GM19193 (cell line): ENCODE data around the gene SDK2.

Source experiments
- POLR2A ChIP-seq: IDR thresholded peaks from 4 replicates; pipeline ENCODE4 v1.6.1; 2011; ENCODE audit not compliant: insufficient read depth, insufficient read length; ENCODE audit errors: extremely low read depth

The SDK2 gene

DNA sequence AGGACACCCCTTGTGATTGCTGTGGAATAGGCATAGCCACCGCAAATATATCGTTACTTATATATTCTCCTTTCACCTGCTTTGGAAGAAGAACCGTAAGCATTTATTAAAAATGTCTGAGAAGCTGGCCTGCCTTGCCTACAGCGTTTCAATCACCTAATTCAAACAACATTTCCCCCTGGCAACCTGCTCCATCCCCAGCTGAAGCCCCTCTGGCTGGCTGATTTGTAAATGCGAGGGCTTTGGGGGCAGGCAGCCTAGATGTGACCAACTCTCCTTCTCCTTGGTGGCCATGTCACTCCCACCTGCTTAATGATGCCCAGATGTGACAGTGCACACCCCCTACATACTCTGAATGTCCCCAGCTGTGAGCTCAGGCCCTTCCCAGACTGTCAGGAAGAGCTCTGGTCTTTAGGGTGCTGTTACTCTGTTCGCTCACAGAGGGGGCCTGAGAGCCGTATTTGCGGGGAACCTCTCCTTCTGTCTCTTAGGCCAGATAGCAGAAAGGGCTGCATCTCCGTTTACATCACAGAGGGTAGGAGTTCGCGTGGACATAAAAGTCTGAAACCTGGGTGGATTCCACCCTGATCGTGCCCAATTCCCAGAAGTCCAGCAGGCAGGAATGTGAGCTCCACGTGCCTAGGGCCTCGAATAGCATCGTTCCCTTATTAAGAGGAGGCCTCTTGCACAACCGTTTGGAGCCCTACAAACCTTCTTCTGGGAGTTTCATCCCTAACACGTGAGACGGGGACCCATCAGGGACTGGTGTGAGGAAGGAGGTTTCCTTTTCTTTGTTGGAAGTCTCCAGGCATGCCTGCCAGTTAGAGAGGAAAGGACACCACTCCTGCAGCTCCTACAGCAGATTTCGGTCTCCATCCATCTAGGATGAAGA is 2.4 kb upstream of the SDK2 start:
- TF ChIP-seq POLR2A = no peak

DNA sequence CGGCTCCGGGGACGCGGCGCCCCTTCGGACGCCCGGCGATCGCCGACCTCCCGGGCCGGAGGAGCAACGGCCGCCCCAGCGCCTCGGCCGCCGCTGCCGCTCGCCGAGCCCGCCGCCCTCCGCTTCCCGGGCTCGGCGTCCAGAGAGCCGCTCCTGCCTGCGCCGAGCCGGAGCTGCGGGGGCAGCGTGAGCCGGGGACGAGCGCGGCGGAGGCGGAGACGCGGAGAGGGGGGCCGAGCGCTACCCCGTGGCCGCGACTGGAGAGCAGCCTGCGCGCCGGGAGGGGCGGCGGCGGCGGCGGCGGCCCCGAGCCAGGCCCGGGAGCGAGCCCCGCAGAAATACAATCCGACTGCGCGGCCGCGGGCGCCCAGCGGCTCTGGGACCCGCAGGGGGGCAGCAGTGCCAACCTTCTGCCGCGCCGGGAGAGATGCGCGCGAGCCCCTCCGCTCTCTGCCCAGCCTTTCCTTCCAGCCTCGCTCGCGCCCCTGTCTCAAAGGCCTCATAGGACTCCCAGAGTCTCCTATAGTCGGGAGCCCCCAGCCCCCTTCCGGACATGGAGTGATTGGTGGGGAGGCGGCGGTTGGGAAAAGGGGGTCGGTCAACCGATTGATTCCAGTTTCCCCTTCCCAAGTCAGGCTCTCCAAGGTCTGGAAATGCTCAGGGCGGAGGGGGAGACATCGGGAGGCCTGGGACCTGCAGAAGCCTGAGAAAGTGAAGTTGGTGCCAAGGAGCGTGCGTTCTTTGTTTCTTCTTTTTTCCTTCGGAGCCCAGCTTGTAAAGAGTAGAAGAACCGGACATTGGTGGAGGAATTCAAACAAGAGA is 1.0 kb upstream of the SDK2 start:
- no peak for TF ChIP-seq POLR2A

DNA sequence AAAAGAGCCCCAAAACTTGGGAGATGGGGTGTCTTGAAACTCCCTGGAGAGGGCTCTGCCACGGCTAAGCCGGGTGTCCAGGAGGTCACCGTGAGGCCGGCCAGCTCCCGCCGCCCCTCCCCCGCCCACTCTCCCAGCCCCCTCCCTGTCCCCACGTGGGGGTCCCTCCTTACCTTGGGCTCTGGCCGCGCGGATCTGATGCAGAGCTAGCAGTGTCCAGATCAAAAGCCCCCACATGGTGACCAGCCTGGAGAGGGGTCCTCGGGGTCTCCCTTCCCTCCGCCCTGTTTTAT is 447 bp downstream of the SDK2 start:
- TF ChIP-seq POLR2A = no peak

DNA sequence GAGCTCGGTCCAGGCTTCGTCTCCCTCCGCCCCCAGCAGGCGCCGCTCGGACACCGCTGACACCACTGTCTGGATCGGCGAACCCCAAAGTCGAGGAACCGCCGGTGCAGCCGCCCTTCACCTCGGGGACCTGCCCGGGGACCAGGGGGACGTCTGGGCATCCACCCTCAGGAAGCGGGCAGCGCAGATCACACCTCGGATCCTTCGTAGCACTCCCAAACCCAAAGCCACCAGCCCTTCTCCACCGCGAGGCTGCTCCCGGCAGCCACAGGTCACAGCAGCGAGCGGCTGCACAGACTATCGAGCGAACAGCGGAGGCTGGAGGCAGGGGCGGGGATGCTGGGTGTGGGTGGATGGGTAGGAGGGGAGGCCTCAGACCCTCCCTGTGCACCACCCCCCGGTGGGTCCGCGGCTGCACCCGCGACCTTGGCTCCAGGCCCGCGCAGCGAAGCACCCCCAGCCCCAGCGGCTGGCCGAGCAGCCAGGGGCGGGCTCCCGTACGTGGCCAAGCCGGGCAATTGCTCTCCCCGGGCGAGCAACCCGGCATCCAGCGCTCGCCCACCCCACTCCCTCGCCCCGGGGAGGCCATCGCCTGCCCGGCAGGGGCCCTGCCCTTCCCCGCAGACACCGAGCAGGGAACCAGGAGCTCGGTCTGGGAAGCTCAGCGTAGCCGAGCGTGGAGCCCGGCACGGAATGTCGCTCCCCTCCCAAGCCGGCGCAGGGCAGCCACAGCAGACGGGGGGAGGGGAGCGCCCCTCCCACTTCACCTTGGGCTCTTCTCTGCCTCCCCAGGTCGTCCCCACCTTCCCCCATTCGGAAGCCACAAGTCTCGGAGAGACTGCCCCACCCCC is 1.0 kb downstream of the SDK2 start:
- no peak for TF ChIP-seq POLR2A

DNA sequence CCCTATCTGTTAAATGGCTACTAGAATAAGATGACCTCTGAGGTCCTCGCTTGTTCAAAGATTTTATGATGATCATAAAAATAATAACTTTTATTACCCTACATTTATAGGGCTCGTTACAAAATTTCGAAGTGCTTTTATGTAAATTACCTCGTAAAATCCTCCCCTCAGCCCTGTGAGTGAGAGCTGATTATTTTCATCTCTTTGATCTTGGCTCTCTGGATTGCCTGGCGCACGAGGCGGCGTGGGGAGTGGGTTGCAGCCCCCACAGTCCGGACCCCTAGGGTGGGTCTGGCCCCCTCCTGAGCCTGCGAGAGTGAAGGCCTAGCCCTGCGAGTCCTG is 1.6 kb downstream of the SDK2 start:
- TF ChIP-seq POLR2A = no peak

DNA sequence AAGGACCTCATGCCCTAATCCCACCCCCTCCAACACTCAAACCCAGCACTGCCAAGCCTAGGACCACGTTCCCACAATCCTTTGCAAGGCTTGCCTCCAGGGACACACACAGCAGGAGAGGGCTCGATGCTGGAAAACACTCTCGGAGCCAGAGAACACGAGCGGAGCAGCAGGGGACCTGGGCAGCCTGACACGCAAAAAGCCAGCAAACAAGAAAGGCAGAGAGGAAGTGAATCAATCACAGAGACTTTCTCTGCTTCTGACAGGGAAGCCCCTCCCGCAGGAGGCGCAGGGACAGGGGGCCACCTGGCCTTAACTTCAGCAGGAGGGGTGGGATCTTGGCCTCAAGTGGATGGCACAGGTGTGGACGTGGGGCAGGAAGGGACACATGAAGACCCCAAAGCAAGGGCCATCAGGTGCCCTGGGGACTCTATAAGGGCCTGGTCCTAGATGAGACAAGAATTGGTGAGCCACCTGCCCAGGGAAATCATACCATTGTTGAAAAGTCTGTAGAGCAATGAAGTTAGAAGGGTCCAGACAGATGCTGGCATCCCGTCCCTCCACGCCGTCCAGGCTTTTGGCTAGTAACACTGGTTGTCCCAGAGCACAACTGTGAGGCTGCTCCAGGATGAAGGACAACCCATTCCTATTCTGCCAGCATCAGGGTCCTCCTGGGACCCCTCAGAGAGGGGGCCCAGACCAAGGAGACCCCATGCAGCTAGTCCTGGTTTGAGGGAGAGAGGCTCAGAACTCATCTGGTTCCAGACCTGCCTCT is 2.2 kb downstream of the SDK2 start:
- no peak for TF ChIP-seq POLR2A

DNA sequence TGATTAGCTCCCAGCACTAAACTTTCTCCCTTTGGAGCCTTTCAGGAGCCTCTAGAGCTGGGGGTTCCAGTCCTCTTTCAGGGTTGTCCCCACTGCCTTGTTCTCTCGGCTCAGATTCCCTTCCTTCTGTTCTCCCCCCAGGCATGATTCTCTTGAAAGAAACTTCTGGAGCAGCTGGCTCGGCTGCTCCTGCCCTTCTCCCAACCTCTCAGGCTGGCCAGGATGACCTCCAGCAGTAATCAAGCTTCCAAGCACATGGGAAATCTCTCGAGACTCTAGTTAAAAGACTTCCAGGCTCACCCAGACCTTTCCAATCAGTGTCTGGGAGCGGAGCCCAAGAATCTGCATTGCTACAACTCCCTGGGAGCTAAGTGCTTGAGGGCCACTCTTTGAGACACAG is 3.6 kb downstream of the SDK2 start:
- no peak for TF ChIP-seq POLR2A

DNA sequence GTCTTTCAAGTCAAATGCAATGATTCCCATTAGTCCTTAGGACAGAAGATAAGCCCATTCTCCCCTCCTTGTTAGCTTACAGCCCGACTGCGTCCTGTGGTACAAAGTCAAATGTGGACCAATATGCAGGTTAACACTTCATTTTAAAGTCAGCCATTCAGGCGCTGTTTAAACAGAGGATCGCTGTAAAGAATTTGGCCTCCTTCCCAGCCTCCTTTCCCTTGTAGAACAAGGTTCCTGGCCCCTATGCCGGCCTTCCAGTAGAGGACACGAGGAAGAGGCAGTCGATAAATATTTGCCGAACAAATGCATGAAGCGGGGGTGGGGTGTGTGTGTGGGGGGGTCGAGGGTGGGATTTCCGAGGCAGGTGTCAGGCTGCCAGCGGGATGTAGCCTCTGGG is 4.3 kb downstream of the SDK2 start:
- no peak for TF ChIP-seq POLR2A

DNA sequence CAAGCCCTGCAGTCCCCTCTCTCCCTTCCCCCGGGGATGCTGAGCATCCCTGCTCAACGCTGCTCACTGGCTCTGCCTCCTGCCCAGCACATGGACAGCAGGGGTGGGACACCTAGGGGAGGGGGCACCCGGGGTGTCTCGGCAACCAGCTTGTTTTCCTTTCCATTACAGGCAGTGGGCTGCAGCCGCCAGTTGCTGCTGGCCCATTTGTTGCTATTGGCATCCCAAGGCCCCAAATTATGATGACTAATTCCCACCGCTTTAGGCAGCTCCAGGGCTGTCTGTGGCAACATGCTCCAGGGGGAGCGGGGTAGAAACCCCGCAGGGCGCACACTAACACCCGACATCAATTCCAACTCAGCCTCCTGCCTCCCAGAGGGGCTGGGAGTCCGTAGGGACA is 4.9 kb downstream of the SDK2 start:
- TF ChIP-seq POLR2A = no peak

DNA sequence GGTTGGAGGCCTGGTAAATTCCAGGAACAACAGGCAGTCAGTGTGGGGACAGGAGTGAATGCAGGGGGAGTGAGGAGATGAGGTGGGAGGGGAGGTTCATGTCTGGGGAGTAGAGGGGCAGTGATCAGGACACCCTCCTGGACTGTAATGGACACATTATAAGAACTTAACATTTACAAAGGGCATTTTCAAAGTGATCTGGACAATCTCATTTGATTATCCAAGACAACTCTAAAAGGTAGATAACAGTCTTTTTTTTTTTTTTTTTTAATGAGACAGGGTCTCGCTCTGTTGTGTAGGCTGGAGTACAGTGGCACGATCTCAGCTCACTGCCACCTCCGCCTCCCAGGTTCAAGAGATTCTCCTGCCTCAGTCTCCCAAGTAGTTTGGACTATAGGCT is 5.7 kb downstream of the SDK2 start:
- no peak for TF ChIP-seq POLR2A

DNA sequence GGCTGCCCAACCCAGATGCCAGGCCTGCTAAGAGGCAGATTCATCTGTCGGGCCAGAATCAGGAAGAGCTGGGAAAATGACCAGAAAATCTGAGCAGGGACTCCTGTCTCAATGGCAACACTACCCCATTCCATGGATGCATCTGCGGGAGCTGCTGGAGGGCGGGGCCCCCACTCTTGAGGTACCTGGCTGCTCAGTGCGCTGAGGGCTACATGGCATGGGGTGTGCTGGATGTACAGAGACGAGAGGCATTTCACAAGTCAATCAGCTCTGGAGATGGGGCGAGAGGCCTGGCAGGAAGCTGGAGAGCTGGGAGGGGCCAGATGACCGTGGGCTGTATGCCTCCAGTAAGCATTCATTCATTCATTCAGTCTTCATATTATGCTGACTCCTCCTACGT is 6.4 kb downstream of the SDK2 start:
- no peak for TF ChIP-seq POLR2A

DNA sequence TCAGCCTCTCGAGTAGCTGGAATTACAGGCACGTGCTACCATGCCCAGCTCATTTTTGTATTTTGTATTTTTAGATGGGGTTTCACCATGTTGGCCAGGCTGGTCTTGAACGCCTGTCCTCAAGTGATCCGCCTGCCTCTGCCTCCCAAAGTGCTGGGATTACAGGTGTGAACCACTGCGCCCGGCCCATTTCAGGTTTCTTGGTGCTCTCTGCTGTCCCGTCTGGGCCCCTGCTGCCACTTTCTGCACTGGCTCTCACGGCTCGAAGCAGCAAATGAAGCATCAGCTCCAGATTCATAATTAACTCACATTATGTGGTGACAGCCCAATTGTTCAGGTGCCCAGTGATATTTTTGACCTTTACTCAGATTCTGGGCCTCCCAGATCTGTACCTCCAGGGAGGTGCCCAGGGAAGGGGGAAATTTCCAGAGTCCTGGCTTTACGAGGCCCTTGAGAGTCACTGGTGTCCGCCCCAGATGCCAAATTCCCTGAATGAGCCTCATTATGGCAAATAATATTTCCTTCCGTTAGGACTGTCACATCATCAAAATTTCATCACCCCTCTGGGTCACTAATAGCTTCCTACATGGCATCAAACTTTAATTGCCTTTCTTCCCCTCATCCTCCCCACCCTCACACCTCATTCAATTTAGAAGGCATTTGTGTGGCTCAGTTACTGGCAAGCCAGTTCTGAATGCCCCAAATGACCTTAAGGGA is 9.0 kb downstream of the SDK2 start:
- TF ChIP-seq POLR2A = no peak

DNA sequence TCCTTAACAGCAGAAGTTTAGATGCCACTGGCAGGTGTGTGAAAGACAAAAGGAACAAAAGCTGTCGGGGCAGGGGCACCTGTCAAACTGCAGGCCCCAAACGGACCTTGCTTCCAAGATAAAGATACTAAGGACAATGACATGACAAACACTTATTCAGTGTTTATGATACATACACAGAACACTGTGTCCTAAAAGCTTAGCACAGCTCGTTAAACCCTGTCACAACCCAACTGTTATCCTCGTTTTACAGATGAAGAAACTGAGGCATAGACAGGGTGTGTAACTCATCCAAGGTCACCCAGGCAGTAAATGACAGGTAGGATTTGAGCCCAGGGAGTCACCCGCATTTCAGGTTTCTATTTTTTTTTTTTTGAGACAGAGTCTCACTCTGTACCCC is 9.6 kb downstream of the SDK2 start:
- no peak for TF ChIP-seq POLR2A

DNA sequence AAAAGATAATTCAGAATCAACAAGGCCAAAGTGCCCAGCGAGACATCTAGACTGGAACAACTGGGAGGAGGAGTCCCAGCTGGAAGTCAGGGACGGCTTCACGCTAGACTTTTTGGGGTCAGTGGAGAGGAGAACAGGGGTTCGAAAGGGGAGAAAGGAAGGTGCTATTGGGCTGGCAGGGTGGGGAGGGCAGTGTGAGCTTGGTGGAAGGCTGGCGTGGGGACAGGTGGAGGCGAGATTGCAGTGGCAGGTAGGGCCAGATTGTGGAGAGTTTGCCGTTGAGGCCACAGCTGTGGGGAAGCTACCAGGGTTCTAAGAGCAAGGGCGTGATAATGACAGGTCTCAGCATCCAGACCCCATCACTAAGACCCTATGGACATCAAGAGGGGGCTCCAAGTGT is 10.5 kb downstream of the SDK2 start:
- TF ChIP-seq POLR2A = no peak
